ENCODE measurements around the gene SLC6A18. TPM values are rescaled to one million over a fixed set of nuclear protein-coding genes. Genes with fewer than 3 reads are reported as not detected.

The SLC6A18 gene
- total and polyA plus RNA-seq, 2 of the 4 experiments (the other 2 are of a cell fraction), result not detected

GRCh38 chr5:1249366-1250280, 24.4 kb downstream of the SLC6A18 start:
- in situ Hi-C loops (cut with MboI; ENCODE audit: low sequenced_read_pairs) (no loop called here), dilution Hi-C loops (cut with HindIII; ENCODE audit: low sequenced_read_pairs, unreplicated experiment) (no loop called here), intact Hi-C loops (cut with micrococcal nuclease) (no loop called here)
- Histone ChIP-seq H3K36me3 (ENCODE audit: control insufficient read depth, insufficient read depth, low read length) (no peaks in the 10 kb centered on the region), H3K9me3 (ENCODE audit: control insufficient read depth, insufficient read depth, low read length) (no peaks in the 10 kb centered on the region), H3K79me1 (ENCODE audit: low read depth in 1 of 2, low read length in 2 of 2) (no peaks in the 10 kb centered on the region), H3K4ac (ENCODE audit: low read depth, low read length) (no peak overlapping the region), H3K56ac (ENCODE audit: extremely low read depth, insufficient read depth, low read length) (no peak overlapping the region), H3K4me1 (ENCODE audit: control insufficient read depth, insufficient read depth, low read length) (no peaks in the 10 kb centered on the region), H3K14ac (replicated peaks; ENCODE audit: low read depth, low read length) (no peak overlapping the region), H4K20me1 (ENCODE audit: insufficient read depth, low read length) (no peaks in the 10 kb centered on the region), H3K18ac (ENCODE audit: low read depth, low read length) (no peak overlapping the region), H3K4me2 (ENCODE audit: low read depth, low read length) (no peak overlapping the region), H3K27me3 (ENCODE audit: control insufficient read depth, insufficient read depth, low read length) (peaks cover 3% of the 10 kb centered on the region; the same call in 1 of the 2 replicates), H2AFZ (replicated peaks; ENCODE audit: low read length, poor library complexity) (no peak overlapping the region), H4K5ac (ENCODE audit: low read depth, low read length) (no peak overlapping the region), H2BK15ac (ENCODE audit: low read depth, low read length) (no peak overlapping the region), H3K23ac (ENCODE audit: low read depth, low read length) (no peak overlapping the region), H4K91ac (ENCODE audit: insufficient read depth, low read depth, low read length) (no peak overlapping the region), H3K9ac (ENCODE audit: low read depth, low read length) (no peak overlapping the region), H2BK120ac (ENCODE audit: low read depth, low read length) (no peak overlapping the region), H3K4me3 (ENCODE audit: insufficient read depth, low read depth, low read length) (no peak overlapping the region), H2BK20ac (ENCODE audit: low read depth, low read length) (no peak overlapping the region), H3K27ac (ENCODE audit: insufficient read depth, low read length) (no peak overlapping the region), H4K8ac (ENCODE audit: low read depth in 2 of 2, low read length in 2 of 2) (no peak overlapping the region), H2AK5ac (ENCODE audit: low read depth, low read length) (no peak overlapping the region), H2BK5ac (ENCODE audit: low read depth, low read length, poor library complexity, severe bottlenecking) (no peak overlapping the region), H3K9me1 (ENCODE audit: insufficient read depth, low read length) (no peaks in the 10 kb centered on the region), H2AK9ac (replicated peaks; ENCODE audit: low read depth, low read length, poor library complexity) (no peak overlapping the region)
- 49% methylated on average over 17 of the region's 29 CpGs; no CpG with 5 or more reads in 1 of the 2 experiments for WGBS, 2 experiments (ENCODE audit: extremely low coverage in 2 of 2, insufficient read length in 1 of 2)
- BruUV-seq (replicated peaks), result no TSS peak
- CTCF ChIA-PET, result no interaction called here
- DNase-seq, result no peak
- ATAC-seq (ENCODE audit: low read depth), result no peak
- POLR2A ChIA-PET (ENCODE audit: unreplicated experiment), result no interaction called here
- TF ChIP-seq CHD1 (IDR thresholded peaks at IDR 0.05; ENCODE audit: low read depth, low read length) (no peak), NFE2L2 (IDR thresholded peaks at IDR 0.05; ENCODE audit: low read depth, low read length) (no peak), RCOR1 (IDR thresholded peaks at IDR 0.05; ENCODE audit: insufficient replicate concordance, low read length) (no peak), POLR2A (IDR thresholded peaks at IDR 0.05; ENCODE audit: low read depth, low read length) (no peak), BHLHE40 (IDR thresholded peaks at IDR 0.05; ENCODE audit: low read depth, low read length) (no peak), SMC3 (IDR thresholded peaks at IDR 0.05; ENCODE audit: low read depth, low read length) (no peak), MXI1 (IDR thresholded peaks at IDR 0.05; ENCODE audit: borderline replicate concordance, low read depth, low read length) (no peak), RAD21 (IDR thresholded peaks at IDR 0.05; ENCODE audit: low read length) (no peak), MAFK (IDR thresholded peaks at IDR 0.05; ENCODE audit: low read depth, low read length) (no peak), USF2 (IDR thresholded peaks at IDR 0.05; ENCODE audit: low read depth, low read length) (no peak), RFX5 (IDR thresholded peaks at IDR 0.05; ENCODE audit: low read depth, low read length) (no peak), FOS (IDR thresholded peaks at IDR 0.05; ENCODE audit: low read depth, low read length) (no peak), CEBPB (IDR thresholded peaks at IDR 0.05; ENCODE audit: low read depth, low read length) (no peak)
- TF ChIP-seq, protein P1, sequence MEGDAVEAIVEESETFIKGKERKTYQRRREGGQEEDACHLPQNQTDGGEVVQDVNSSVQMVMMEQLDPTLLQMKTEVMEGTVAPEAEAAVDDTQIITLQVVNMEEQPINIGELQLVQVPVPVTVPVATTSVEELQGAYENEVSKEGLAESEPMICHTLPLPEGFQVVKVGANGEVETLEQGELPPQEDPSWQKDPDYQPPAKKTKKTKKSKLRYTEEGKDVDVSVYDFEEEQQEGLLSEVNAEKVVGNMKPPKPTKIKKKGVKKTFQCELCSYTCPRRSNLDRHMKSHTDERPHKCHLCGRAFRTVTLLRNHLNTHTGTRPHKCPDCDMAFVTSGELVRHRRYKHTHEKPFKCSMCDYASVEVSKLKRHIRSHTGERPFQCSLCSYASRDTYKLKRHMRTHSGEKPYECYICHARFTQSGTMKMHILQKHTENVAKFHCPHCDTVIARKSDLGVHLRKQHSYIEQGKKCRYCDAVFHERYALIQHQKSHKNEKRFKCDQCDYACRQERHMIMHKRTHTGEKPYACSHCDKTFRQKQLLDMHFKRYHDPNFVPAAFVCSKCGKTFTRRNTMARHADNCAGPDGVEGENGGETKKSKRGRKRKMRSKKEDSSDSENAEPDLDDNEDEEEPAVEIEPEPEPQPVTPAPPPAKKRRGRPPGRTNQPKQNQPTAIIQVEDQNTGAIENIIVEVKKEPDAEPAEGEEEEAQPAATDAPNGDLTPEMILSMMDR (conservative IDR thresholded peaks at IDR 0.05; ENCODE audit: low read depth, low read length), result no peak
- TF ChIP-seq, protein P2, sequence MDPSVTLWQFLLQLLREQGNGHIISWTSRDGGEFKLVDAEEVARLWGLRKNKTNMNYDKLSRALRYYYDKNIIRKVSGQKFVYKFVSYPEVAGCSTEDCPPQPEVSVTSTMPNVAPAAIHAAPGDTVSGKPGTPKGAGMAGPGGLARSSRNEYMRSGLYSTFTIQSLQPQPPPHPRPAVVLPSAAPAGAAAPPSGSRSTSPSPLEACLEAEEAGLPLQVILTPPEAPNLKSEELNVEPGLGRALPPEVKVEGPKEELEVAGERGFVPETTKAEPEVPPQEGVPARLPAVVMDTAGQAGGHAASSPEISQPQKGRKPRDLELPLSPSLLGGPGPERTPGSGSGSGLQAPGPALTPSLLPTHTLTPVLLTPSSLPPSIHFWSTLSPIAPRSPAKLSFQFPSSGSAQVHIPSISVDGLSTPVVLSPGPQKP (IDR thresholded peaks at IDR 0.05; ENCODE audit: borderline replicate concordance, low read depth, low read length), result no peak
